SK-N-SH treated with all-trans-retinoic acid at 6 μM for 48 hours (cell line): ENCODE measurements around the gene ADAMTS5.

Experiments used
- ATAC-seq: fragments of 200-7000 bp; cut with Tn5 transposase; 3 replicates; pipeline ENCODE4 v1.9.1; 2020; ENCODE audit warnings: mild to moderate bottlenecking, moderate library complexity
- ARNTL ChIP-seq: fragments of 450-650 bp; formaldehyde crosslinking; IDR thresholded peaks from 2 replicates; pipeline ENCODE4 v1.5.0; 2020; ENCODE audit warnings: low read depth, mild to moderate bottlenecking, moderate library complexity, borderline replicate concordance
- BACH2 ChIP-seq: fragments of 250-450 bp; sonication (Bioruptor Pico); IDR thresholded peaks from 2 replicates; pipeline ENCODE4 v1.9.0; 2021; ENCODE audit warnings: mild to moderate bottlenecking, borderline replicate concordance
- CSDC2 ChIP-seq: fragments of 250-450 bp; sonication (Bioruptor Pico); IDR thresholded peaks from 2 replicates; pipeline ENCODE4 v1.5.0; 2020; ENCODE audit warnings: mild to moderate bottlenecking, moderate library complexity
- GLIS3 ChIP-seq: fragments of 250-450 bp; sonication (Bioruptor Pico); IDR thresholded peaks from 2 replicates; pipeline ENCODE4 v1.5.0; 2020; ENCODE audit warnings: mild to moderate bottlenecking, moderate library complexity
- ISL1 ChIP-seq: fragments of 250-450 bp; sonication (Bioruptor Pico); IDR thresholded peaks from 2 replicates; pipeline ENCODE4 v2.1.2; 2022; ENCODE audit warnings: mild to moderate bottlenecking, moderate library complexity
- OSR1 ChIP-seq: fragments of 250-450 bp; sonication (Bioruptor Pico); IDR thresholded peaks from 2 replicates; pipeline ENCODE4 v1.8.0; 2022; ENCODE audit warnings: moderate library complexity, mild to moderate bottlenecking, inconsistent platforms
- PATZ1 ChIP-seq: fragments of 250-450 bp; sonication (Bioruptor Pico); IDR thresholded peaks from 2 replicates; pipeline ENCODE4 v1.8.0; 2020; ENCODE audit warnings: mild to moderate bottlenecking, moderate library complexity, borderline replicate concordance
- PPARA ChIP-seq: fragments of 250-450 bp; sonication (Bioruptor Pico); IDR thresholded peaks from 2 replicates; pipeline ENCODE4 v1.5.0; 2020; ENCODE audit warnings: mild to moderate bottlenecking, borderline replicate concordance
- RARB ChIP-seq: fragments of 250-450 bp; sonication (Bioruptor Pico); IDR thresholded peaks from 2 replicates; pipeline ENCODE4 v1.8.0; 2021; ENCODE audit warnings: mild to moderate bottlenecking, moderate library complexity
- SNAI2 ChIP-seq: fragments of 250-450 bp; sonication (Bioruptor Pico); IDR thresholded peaks from 2 replicates; pipeline ENCODE4 v1.5.0; 2020; ENCODE audit warnings: mild to moderate bottlenecking, moderate library complexity
- TOX ChIP-seq: fragments of 250-450 bp; sonication (Bioruptor Pico); IDR thresholded peaks from 2 replicates; pipeline ENCODE4 v1.8.0; 2021; ENCODE audit warnings: mild to moderate bottlenecking, moderate library complexity, borderline replicate concordance
- ZC3H10 ChIP-seq: fragments of 250-450 bp; sonication (Bioruptor Pico); IDR thresholded peaks from 2 replicates; pipeline ENCODE4 v1.5.1; 2021; ENCODE audit warnings: mild to moderate bottlenecking, moderate library complexity
- ZFP3 ChIP-seq: fragments of 250-450 bp; sonication (Bioruptor Pico); IDR thresholded peaks from 2 replicates; pipeline ENCODE4 v1.5.0; 2020; ENCODE audit warnings: mild to moderate bottlenecking, moderate library complexity
- ZFP30 ChIP-seq: fragments of 450-650 bp; formaldehyde crosslinking; IDR thresholded peaks from 2 replicates; pipeline ENCODE4 v1.5.0; 2022; ENCODE audit warnings: mild to moderate bottlenecking, moderate library complexity
- ZNF565 ChIP-seq: fragments of 450-650 bp; formaldehyde crosslinking; conservative IDR thresholded peaks from 2 replicates; pipeline ENCODE4 v1.5.0; 2020; ENCODE audit warnings: low read depth, mild to moderate bottlenecking, moderate library complexity
- ZNF70 ChIP-seq: fragments of 450-650 bp; formaldehyde crosslinking; IDR thresholded peaks from 2 replicates; pipeline ENCODE4 v1.5.0; 2020; ENCODE audit warnings: mild to moderate bottlenecking, moderate library complexity
- TF ChIP-seq, protein P1 (sequence below): fragments of 250-450 bp; sonication (Bioruptor Pico); IDR thresholded peaks from 2 replicates; pipeline ENCODE4 v1.5.1; 2021; ENCODE audit warnings: mild to moderate bottlenecking, moderate library complexity
- TF ChIP-seq, protein P2 (sequence below): fragments of 250-450 bp; sonication (Bioruptor Pico); IDR thresholded peaks from 2 replicates; pipeline ENCODE4 v1.5.0; 2020; ENCODE audit warnings: mild to moderate bottlenecking, moderate library complexity
- TF ChIP-seq, protein P3 (sequence below): fragments of 250-450 bp; sonication (Bioruptor Pico); IDR thresholded peaks from 2 replicates; pipeline ENCODE4 v1.8.0; 2021; ENCODE audit warnings: low read depth, mild to moderate bottlenecking, moderate library complexity, borderline replicate concordance

ADAMTS5 gene

GRCh38 chr21:26954662-26955121 is 12.2 kb downstream of the ADAMTS5 start:
- TF ChIP-seq, protein P1, sequence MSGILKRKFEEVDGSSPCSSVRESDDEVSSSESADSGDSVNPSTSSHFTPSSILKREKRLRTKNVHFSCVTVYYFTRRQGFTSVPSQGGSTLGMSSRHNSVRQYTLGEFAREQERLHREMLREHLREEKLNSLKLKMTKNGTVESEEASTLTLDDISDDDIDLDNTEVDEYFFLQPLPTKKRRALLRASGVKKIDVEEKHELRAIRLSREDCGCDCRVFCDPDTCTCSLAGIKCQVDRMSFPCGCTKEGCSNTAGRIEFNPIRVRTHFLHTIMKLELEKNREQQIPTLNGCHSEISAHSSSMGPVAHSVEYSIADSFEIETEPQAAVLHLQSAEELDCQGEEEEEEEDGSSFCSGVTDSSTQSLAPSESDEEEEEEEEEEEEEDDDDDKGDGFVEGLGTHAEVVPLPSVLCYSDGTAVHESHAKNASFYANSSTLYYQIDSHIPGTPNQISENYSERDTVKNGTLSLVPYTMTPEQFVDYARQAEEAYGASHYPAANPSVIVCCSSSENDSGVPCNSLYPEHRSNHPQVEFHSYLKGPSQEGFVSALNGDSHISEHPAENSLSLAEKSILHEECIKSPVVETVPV (CRISPR knock-in tag): no peak
- no peak for TF ChIP-seq BACH2 (CRISPR knock-in tag)
- TF ChIP-seq ARNTL (CRISPR knock-in tag): no peak
- no peak for TF ChIP-seq ZNF565 (CRISPR knock-in tag)
- TF ChIP-seq, protein P2, sequence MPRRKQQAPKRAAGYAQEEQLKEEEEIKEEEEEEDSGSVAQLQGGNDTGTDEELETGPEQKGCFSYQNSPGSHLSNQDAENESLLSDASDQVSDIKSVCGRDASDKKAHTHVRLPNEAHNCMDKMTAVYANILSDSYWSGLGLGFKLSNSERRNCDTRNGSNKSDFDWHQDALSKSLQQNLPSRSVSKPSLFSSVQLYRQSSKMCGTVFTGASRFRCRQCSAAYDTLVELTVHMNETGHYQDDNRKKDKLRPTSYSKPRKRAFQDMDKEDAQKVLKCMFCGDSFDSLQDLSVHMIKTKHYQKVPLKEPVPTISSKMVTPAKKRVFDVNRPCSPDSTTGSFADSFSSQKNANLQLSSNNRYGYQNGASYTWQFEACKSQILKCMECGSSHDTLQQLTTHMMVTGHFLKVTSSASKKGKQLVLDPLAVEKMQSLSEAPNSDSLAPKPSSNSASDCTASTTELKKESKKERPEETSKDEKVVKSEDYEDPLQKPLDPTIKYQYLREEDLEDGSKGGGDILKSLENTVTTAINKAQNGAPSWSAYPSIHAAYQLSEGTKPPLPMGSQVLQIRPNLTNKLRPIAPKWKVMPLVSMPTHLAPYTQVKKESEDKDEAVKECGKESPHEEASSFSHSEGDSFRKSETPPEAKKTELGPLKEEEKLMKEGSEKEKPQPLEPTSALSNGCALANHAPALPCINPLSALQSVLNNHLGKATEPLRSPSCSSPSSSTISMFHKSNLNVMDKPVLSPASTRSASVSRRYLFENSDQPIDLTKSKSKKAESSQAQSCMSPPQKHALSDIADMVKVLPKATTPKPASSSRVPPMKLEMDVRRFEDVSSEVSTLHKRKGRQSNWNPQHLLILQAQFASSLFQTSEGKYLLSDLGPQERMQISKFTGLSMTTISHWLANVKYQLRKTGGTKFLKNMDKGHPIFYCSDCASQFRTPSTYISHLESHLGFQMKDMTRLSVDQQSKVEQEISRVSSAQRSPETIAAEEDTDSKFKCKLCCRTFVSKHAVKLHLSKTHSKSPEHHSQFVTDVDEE (CRISPR knock-in tag): no peak
- no peak for TF ChIP-seq ZC3H10 (CRISPR knock-in tag)
- no peak for TF ChIP-seq ZFP3 (CRISPR knock-in tag)
- no peak for TF ChIP-seq ISL1
- TF ChIP-seq GLIS3: no peak
- TF ChIP-seq, protein P3, sequence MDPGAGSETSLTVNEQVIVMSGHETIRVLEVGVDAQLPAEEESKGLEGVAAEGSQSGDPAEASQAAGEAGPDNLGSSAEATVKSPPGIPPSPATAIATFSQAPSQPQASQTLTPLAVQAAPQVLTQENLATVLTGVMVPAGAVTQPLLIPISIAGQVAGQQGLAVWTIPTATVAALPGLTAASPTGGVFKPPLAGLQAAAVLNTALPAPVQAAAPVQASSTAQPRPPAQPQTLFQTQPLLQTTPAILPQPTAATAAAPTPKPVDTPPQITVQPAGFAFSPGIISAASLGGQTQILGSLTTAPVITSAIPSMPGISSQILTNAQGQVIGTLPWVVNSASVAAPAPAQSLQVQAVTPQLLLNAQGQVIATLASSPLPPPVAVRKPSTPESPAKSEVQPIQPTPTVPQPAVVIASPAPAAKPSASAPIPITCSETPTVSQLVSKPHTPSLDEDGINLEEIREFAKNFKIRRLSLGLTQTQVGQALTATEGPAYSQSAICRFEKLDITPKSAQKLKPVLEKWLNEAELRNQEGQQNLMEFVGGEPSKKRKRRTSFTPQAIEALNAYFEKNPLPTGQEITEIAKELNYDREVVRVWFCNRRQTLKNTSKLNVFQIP (CRISPR knock-in tag): no peak
- TF ChIP-seq RARB (CRISPR knock-in tag): no peak
- TF ChIP-seq PATZ1 (CRISPR knock-in tag): no peak
- TF ChIP-seq CSDC2 (CRISPR knock-in tag): no peak
- no peak for TF ChIP-seq PPARA
- TF ChIP-seq TOX (CRISPR knock-in tag): no peak
- TF ChIP-seq OSR1 (CRISPR knock-in tag): no peak
- TF ChIP-seq ZNF70 (CRISPR knock-in tag): no peak
- ATAC-seq: no peak

GRCh38 chr21:26952374-26953066 is 14.4 kb downstream of the ADAMTS5 start:
- TF ChIP-seq ISL1 (no peak), OSR1 (CRISPR knock-in tag) (no peak), ZFP30 (CRISPR knock-in tag) (no peak), BACH2 (CRISPR knock-in tag) (no peak), SNAI2 (CRISPR knock-in tag) (no peak)
- TF ChIP-seq, protein P3 (CRISPR knock-in tag): no peak
- peak; percentile 34; the same call in 2 of the 3 replicates for ATAC-seq

DNA sequence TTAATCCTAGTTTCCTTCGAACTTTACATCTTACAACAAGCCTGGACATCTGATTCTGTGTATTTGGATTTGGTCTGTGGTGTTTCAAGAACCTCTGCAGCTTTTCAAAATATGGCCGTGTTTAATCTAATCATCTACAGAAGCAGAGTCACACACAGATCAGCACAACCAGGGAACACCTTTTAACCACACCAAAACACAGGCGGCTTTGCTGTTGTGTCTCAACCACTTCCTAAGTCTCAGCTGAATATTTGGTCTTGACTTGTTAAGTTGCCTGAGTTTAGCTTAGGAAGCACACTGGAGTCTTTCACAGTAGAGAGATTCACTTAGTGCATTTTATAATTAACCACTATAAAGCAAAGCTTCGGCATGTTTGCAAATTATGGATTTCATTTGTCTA is 17.1 kb downstream of the ADAMTS5 start:
- no peak for ATAC-seq
- TF ChIP-seq GLIS3 (no peak), OSR1 (CRISPR knock-in tag) (no peak), ZC3H10 (CRISPR knock-in tag) (no peak), ZFP30 (CRISPR knock-in tag) (no peak), BACH2 (CRISPR knock-in tag) (no peak), PATZ1 (CRISPR knock-in tag) (no peak), SNAI2 (CRISPR knock-in tag) (no peak), ZNF70 (CRISPR knock-in tag) (no peak)
- TF ChIP-seq, protein P2 (CRISPR knock-in tag): no peak
